Measurements from ENCODE around the gene C8G. TPM values are rescaled to one million over a fixed set of nuclear protein-coding genes. Genes with fewer than 3 reads are reported as not detected.

Gene C8G
- total and polyA plus RNA-seq, 2 of the 4 experiments (the other 2 are of a cell fraction) = 0.80 TPM; not detected in 1

DNA sequence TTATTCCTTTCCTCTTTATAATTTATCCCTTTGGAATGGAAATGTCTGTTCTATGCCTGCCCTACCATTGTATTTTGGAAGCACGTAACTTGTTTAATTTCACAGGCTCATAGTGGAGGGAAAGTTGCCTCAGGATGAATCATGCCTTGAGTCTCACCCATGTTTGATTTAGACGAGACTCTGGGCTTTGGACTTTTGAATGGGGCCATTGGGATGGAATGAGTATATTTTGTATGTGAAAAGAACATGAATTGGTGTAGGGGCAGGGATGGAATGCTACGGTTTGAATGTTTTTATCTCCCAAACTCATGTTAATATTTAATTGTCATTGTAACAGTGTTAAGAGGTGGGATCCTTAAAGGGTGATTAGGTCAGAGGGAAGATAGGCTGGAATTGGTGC is 10.8 kb upstream of the C8G start:
- Histone ChIP-seq H3K27ac (ENCODE audit: insufficient read depth, low read length) (no peak overlapping the region), H3K36me3 (ENCODE audit: control insufficient read depth, insufficient read depth, low read length) (peaks cover 11% of the 10 kb centered on the region), H4K20me1 (ENCODE audit: insufficient read depth, low read length) (no peaks in the 10 kb centered on the region; the same call in 1 of the 2 replicates), H2BK5ac (ENCODE audit: low read depth, low read length, poor library complexity, severe bottlenecking) (no peak overlapping the region), H3K9me1 (ENCODE audit: insufficient read depth, low read length) (no peaks in the 10 kb centered on the region; the same call in 1 of the 2 replicates), H3K18ac (ENCODE audit: low read depth, low read length) (no peak overlapping the region), H2BK15ac (ENCODE audit: low read depth, low read length) (no peak overlapping the region), H3K9me3 (ENCODE audit: control insufficient read depth, insufficient read depth, low read length) (no peaks in the 10 kb centered on the region), H3K23ac (ENCODE audit: low read depth, low read length) (no peak overlapping the region), H2BK120ac (ENCODE audit: low read depth, low read length) (no peak overlapping the region), H4K8ac (ENCODE audit: low read depth in 2 of 2, low read length in 2 of 2) (no peak overlapping the region), H4K5ac (ENCODE audit: low read depth, low read length) (no peak overlapping the region), H3K27me3 (ENCODE audit: control insufficient read depth, insufficient read depth, low read length) (no peaks in the 10 kb centered on the region), H4K91ac (ENCODE audit: insufficient read depth, low read depth, low read length) (no peak overlapping the region), H3K4me3 (ENCODE audit: insufficient read depth, low read depth, low read length) (no peak overlapping the region), H2BK20ac (ENCODE audit: low read depth, low read length) (no peak overlapping the region), H3K9ac (ENCODE audit: low read depth, low read length) (no peak overlapping the region), H3K79me1 (ENCODE audit: low read depth in 1 of 2, low read length in 2 of 2) (peaks cover 7 to 22% of the 10 kb centered on the region in 2 experiments; a peak in 2 of 4 replicates), H2AK9ac (replicated peaks; ENCODE audit: low read depth, low read length, poor library complexity) (no peak overlapping the region), H3K56ac (ENCODE audit: extremely low read depth, insufficient read depth, low read length) (no peak overlapping the region), H2AK5ac (ENCODE audit: low read depth, low read length) (no peak overlapping the region), H2AFZ (replicated peaks; ENCODE audit: low read length, poor library complexity) (no peak overlapping the region), H3K4ac (ENCODE audit: low read depth, low read length) (no peak overlapping the region), H3K4me1 (ENCODE audit: control insufficient read depth, insufficient read depth, low read length) (no peaks in the 10 kb centered on the region), H3K4me2 (ENCODE audit: low read depth, low read length) (no peak overlapping the region), H3K14ac (replicated peaks; ENCODE audit: low read depth, low read length) (no peak overlapping the region)
- BruUV-seq (replicated peaks) = no TSS peak
- WGBS, 2 experiments (ENCODE audit: extremely low coverage in 2 of 2, insufficient read length in 1 of 2) = 100% methylated on average over 1 of the region's 3 CpGs; no CpG with 5 or more reads in 1 of the 2 experiments
- in situ Hi-C loops (cut with MboI; ENCODE audit: low sequenced_read_pairs) (no loop called here), intact Hi-C loops (cut with micrococcal nuclease) (no loop called here), dilution Hi-C loops (cut with HindIII; ENCODE audit: low sequenced_read_pairs, unreplicated experiment) (no loop called here)
- TF ChIP-seq CHD1 (IDR thresholded peaks at IDR 0.05; ENCODE audit: low read depth, low read length) (no peak), FOS (IDR thresholded peaks at IDR 0.05; ENCODE audit: low read depth, low read length) (no peak), USF2 (IDR thresholded peaks at IDR 0.05; ENCODE audit: low read depth, low read length) (no peak), RCOR1 (IDR thresholded peaks at IDR 0.05; ENCODE audit: insufficient replicate concordance, low read length) (no peak), CEBPB (IDR thresholded peaks at IDR 0.05; ENCODE audit: low read depth, low read length) (no peak), CTCF (conservative IDR thresholded peaks at IDR 0.05; ENCODE audit: low read depth, low read length) (no peak), NFE2L2 (IDR thresholded peaks at IDR 0.05; ENCODE audit: low read depth, low read length) (no peak), SMC3 (IDR thresholded peaks at IDR 0.05; ENCODE audit: low read depth, low read length) (no peak)
- TF ChIP-seq, protein P1, sequence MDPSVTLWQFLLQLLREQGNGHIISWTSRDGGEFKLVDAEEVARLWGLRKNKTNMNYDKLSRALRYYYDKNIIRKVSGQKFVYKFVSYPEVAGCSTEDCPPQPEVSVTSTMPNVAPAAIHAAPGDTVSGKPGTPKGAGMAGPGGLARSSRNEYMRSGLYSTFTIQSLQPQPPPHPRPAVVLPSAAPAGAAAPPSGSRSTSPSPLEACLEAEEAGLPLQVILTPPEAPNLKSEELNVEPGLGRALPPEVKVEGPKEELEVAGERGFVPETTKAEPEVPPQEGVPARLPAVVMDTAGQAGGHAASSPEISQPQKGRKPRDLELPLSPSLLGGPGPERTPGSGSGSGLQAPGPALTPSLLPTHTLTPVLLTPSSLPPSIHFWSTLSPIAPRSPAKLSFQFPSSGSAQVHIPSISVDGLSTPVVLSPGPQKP (IDR thresholded peaks at IDR 0.05; ENCODE audit: borderline replicate concordance, low read depth, low read length) = no peak
- no peak for DNase-seq
- ChIA-PET POLR2A (ENCODE audit: unreplicated experiment) (no interaction called here), CTCF (no interaction called here)
- no peak for ATAC-seq (ENCODE audit: low read depth)

Data from IMR-90 (cell line).